ENCODE measurements around the gene NT5C.

DNA sequence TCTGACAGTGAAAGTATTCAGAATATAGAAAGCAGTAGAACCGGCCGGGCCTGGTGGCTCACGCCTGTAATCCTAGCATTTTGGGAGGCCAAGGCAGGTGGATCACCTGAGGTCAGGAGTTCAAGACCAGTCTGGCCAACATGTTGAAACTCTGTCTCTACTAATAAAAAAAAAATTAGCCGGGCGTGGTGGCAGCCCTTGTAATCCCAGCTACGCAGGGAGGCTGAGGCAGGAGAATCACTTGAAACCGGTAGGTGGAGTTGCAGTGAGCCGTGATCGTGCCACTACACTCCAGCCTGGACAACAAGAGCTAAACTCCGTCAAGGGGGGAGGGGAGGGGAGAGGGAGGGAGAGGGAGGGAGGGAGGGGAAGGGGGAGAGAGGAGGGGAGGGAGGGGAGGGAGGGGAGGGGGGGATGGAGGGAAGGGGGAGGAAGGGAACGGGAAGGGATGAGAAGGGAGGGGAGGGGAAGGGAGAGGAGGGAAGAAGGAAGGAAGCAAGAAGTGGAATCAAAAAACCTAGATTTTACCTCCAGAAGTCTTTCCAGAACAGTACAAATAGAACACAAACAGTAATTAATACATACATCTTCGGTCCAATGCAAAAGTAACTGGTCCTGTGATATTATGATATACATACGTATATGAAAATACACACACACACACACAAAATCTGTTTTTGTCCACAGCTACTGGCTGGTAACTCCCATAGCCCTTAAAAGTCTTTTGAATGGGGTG, 10.9 kb upstream of the NT5C start:
- TF ChIP-seq EZH2phosphoT487 (IDR thresholded peaks at IDR 0.05; ENCODE audit: borderline replicate concordance), result no peak
- TF ChIP-seq, protein P1, sequence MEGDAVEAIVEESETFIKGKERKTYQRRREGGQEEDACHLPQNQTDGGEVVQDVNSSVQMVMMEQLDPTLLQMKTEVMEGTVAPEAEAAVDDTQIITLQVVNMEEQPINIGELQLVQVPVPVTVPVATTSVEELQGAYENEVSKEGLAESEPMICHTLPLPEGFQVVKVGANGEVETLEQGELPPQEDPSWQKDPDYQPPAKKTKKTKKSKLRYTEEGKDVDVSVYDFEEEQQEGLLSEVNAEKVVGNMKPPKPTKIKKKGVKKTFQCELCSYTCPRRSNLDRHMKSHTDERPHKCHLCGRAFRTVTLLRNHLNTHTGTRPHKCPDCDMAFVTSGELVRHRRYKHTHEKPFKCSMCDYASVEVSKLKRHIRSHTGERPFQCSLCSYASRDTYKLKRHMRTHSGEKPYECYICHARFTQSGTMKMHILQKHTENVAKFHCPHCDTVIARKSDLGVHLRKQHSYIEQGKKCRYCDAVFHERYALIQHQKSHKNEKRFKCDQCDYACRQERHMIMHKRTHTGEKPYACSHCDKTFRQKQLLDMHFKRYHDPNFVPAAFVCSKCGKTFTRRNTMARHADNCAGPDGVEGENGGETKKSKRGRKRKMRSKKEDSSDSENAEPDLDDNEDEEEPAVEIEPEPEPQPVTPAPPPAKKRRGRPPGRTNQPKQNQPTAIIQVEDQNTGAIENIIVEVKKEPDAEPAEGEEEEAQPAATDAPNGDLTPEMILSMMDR (conservative IDR thresholded peaks at IDR 0.05; ENCODE audit: low read length), result no peak
